ENCODE data around the gene ACTN2.

DNA sequence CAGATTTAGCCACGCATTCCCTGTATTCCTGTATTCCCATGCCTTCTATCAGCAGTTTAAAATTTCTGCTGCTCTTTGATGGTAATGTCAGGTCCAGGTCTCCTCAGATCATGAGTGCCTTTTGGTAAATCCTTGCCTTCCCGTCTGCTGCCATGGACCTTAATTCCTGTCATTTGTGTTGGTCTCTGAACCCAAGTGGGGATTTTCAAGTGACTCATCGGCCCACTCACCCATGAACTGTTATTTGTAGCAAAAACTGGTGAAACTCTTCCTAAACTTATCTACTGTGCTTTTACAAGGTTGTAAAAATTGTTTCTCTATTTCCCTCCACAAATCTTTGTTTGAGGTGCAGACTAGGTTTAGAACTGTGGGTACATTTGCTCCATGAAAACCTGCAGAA, 47.4 kb downstream of the ACTN2 start:
- TF ChIP-seq, protein P1, sequence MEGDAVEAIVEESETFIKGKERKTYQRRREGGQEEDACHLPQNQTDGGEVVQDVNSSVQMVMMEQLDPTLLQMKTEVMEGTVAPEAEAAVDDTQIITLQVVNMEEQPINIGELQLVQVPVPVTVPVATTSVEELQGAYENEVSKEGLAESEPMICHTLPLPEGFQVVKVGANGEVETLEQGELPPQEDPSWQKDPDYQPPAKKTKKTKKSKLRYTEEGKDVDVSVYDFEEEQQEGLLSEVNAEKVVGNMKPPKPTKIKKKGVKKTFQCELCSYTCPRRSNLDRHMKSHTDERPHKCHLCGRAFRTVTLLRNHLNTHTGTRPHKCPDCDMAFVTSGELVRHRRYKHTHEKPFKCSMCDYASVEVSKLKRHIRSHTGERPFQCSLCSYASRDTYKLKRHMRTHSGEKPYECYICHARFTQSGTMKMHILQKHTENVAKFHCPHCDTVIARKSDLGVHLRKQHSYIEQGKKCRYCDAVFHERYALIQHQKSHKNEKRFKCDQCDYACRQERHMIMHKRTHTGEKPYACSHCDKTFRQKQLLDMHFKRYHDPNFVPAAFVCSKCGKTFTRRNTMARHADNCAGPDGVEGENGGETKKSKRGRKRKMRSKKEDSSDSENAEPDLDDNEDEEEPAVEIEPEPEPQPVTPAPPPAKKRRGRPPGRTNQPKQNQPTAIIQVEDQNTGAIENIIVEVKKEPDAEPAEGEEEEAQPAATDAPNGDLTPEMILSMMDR (IDR thresholded peaks at IDR 0.05): no peak
- no peak for TF ChIP-seq POLR2A (IDR thresholded peaks at IDR 0.05)
- TF ChIP-seq POLR2AphosphoS5 (IDR thresholded peaks at IDR 0.05): no peak
- no peak for TF ChIP-seq EP300 (IDR thresholded peaks at IDR 0.05)
